Activated CD8-positive, alpha-beta memory T cell treated with anti-CD3 and anti-CD28 coated beads for 24 hours (primary cell): Measurements from ENCODE around the gene RAPGEF1.

Experiments used
- DNase-seq: peaks from one replicate; pipeline ENCODE4 v3.0.0-alpha.2; 2020

The RAPGEF1 gene

DNA sequence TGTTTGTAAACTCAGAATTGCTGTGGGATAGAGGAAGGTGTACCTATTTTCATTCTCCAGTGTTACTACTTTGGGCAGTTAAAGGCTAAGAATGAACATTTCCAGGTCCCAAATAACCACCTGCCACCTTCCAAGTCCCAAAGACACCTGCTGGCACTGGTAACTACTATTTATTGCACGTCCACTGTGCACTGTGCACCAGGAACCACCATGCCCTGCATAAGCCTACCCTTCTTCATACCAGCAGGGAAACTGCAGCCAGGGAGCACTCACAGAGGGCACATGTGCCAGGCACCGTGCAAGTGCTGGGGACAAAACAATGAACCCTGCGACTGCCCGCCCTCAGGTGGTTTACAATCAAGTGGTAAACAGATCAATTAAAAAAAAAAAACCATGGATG is 34.9 kb downstream of the RAPGEF1 start:
- DNase-seq = no peak

DNA sequence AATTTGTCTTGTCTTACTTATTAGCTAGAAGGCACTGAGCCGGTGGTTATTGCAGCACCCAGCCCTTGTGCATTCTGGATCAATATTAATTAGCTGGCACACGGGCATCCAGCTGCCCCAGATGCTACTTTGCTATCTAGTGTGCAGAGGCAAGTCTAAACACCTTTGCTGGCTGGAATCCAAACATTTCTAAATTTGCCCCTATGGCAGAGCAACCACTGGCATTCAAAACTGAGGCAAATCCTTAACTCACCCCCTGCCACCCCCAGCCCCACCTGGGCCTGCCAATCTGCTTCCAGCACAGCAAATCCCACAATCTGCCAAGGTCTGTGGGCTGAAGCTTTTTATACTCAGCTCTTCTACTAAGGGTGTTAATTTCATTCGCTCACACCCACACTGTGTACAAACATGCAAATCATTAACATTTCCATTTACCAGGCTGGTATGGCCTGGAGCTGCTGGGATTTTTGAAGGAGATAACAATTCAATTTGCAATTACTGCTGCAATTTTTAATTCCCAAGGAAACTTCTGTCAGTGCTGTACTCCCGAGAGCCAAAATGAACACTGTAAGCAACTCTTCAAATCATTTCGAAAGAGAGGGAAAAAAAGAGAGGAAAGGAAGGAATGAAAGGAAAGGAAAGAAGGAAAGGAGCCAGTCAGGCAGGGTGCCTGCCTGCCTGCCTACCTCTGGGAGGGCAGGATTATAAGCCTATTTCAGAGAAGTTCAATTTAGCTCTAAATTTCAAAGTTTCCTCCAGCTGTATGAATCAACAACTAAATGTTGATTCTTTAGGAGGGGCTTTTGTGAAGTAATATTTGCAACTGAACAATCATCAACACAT is 35.5 kb downstream of the RAPGEF1 start:
- no peak for DNase-seq

DNA sequence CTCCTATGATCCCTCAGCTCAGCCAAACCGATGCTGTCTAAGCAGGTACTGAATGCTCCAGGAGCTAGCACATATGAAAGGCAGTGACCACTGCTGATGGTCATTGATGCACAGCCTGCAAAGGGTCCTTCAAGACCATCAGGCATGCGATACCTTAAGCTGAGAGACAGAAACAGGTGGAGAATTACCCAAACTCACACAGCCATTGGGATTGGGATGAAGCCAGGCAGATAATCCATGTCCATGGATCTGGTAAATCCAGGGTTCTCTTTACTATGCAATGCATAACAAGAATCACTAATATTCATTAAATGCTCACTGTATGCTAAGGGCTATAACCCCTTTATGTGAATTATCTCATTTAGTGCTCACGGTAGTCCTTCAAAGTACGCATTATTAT is 36.2 kb downstream of the RAPGEF1 start:
- no peak for DNase-seq

DNA sequence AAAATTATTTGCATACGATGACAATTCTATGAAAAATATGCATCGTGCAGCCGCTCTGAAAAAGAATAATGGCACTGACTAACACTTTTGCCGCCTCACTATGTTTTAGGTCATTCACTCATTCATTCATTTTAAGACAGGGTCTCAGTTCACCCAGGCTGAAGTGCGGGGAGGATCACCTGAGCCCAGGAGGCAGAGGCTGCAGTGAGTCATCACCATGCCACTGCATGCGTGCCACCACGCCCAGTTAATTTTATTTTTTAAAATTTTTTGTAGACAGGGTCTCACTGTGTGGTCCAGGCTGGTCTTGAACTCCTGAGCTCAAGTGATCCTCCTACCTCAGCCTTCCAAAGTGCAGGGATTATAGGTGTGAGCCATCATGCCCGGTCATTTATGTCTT is 37.0 kb downstream of the RAPGEF1 start:
- DNase-seq = no peak

DNA sequence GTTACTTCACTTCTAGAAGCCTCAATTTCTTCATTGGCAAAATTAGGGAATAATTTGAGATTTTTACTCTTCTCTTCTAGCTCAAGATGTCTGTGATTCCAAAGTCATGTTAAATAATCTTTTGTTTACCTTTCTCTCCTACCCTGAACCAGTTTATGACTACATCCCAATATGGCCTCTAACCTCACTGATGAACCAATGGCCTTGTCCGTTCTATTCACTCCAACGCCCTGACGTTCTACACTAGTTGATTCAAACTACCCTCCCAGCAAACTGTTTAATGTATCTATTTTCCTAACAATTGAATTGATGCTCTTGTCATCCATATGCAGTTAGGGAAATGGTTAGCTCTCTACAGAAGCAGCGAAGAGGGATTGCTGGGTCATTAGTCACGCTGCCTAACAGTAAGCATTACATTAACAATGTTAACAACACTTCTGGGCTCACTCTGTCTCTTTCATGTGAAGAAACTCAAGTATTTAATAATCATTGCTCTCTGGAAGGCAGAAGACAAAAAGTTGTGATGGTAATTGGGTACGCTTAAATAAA is 38.0 kb downstream of the RAPGEF1 start:
- DNase-seq = no peak

DNA sequence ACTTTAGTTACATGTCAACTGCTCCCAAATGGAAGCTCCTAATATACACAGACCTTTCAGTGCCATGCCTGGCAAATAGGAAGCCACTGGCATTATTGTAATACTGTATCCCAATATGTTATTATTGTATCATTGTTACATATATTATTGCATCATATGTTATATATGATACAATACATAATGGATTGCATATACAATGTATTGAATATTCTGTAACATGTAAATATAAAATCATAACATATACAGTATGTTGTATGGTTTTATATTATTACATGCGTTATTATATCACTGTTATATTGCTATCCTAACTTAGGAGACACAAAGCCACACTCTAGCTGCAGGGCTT is 38.5 kb downstream of the RAPGEF1 start:
- no peak for DNase-seq

DNA sequence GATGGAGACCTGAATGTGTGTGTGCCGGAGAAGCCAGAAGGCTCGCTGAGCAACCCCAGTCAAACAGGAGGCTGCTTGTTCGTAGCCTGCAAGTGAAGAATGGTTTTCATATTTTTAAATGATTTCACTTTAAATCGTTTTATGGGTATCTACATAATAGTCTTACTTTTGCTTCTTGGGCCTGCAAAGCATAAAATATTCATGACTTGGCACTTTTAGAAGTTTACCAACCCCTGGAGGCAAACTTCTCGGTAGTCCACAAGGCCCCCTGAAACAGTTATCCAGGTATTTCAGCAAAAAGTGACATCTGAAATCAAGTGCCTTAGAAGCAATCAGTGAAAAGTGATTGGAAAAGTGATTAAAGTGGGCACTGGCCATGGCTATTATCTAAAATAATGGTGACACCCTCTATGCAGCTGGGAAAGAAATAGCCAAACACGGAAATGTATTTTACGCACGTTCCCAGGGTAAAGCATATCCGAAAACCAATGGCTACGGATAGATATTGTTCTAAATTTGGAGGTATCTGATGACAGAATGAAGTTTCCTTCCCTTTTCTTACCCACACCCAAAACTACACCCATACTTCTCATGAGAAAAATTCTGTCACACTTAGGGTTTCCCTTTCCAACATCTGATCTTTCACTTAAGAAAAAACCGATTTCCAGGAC is 39.0 kb downstream of the RAPGEF1 start:
- no peak for DNase-seq

DNA sequence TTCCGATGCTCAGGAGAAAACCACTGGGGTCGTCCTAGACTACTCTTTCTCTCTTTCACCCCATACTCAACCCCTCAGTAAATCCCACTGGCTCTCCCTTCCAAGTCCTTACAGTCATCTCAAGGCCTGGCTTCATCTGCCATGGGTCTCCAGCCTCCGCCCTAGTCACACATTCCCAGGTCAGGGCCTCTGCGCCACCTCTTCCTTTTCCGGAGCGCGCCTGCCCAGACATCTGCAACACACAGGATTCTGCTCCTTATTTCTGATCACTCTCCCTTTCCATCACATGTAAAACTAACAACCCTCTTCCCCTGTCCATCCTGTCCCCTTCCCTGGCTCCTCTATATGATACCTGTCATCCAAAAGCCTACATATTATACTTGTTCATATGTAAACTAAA is 39.8 kb downstream of the RAPGEF1 start:
- DNase-seq = no peak

DNA sequence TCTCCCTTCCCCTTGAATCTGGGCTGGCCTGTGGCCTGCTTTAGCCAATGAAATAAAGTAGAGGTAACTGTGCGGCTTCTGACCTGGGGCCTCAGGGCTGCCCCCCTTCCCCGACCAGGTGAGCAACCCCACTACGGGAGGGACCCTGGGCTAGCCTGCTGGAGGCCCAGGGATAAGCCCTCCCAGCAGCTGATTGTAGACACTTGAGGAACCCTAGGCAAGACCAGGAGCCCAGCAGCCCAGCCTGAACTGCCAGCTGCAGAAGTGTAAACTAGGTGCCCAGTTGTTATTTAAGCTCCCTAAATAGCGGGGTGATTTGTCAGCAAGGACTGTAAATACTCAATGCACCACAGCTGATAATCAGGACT is 41.3 kb downstream of the RAPGEF1 start:
- no peak for DNase-seq

DNA sequence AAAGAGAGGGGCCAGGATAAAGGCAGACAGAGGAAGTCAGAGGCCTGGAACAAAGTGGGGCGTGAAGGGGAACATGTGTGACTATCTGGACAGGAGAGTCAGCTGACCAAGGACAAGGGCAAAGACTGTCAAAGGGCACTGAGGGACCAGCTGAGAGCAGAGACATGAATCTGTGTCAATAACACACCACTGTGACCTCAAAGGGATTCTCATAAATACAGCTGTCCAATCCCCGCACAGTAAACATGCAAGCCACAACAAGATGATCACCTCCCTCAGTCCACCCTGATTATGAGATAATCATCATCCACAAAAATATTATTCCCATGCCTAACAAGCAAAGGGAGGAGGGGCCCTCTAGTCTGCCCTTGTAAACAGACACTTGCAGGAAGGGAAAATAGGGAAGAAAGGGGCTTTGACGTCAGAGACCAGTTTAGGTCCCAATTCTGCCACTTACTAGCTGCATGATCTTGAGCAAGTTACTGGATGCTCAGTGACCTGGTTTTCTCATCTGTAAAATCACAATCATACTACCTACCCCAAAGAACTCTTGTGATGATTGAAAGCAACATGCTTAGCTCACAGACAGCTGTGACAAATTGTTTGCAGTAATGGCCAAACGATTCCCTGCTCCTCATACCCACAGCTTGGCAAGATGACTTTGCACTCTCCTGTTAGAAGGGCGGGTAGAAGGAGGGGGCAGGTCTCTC is 41.8 kb downstream of the RAPGEF1 start:
- DNase-seq = no peak

DNA sequence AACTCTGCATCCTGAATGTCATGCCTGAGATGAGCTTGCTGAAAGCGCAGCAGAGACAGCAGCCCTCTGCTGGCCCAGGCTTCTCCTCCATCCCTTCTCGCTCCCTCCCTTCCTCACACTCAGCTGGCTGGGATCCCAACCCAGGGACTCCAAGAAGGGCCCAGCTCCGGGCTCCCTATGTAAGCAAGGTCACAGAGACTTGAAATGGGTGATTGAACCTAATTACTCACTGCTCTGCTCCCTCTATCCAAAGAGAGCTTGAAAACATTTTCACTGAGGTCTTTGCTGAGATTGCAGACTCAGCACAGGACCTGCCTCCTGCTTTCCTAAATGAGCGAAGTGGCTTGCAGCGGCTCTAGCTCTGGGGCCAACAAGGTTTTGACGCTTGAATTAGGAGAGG is 42.8 kb downstream of the RAPGEF1 start:
- DNase-seq = no peak

DNA sequence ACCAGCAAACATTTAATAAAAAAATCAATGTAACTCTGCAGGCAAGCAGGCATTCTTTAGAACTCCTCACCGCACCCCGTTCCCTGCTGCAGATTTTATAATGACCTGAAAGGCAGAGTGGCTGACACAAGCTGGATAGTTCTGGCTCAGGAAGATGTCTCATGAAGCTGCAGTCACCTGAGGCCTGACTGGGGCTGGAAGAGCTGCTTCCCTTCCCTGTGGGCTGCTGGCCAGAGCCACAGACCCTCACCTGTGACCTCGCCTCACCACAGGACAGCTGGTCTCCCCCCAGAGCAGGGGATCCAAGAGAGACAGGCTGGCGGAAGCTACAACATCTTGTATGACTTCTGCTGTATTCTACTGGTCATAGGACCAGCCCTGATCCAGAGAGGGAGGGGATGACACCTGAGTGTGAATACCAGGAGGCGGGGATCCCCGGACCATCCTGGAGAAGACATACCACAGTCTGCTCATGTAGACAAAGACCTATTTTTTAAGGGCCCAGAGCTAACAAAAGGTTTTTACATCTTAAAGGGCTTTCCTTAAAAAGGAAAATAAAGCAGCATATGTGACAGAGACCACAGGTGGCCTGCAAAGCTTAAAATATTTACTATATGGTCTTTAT is 43.9 kb downstream of the RAPGEF1 start:
- no peak for DNase-seq

DNA sequence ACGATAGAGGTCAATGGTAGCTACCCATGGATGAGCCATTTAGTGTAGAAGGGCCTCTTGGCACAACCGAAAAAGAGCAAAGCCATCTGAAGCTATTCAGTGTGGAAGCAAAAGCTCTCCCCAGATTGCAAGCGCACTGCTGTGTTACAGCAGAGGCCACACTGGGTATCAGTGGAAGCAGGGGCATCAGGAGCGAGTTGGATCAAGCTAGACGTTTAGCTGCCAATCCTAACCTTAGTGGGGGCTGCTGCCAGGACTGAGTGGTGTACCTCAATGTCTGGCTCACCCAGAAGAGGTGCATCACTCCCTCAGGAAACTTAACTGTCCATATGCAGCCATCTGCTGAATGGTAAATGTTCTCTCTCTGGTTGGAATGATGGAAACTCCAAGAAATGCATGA is 44.5 kb downstream of the RAPGEF1 start:
- no peak for DNase-seq

DNA sequence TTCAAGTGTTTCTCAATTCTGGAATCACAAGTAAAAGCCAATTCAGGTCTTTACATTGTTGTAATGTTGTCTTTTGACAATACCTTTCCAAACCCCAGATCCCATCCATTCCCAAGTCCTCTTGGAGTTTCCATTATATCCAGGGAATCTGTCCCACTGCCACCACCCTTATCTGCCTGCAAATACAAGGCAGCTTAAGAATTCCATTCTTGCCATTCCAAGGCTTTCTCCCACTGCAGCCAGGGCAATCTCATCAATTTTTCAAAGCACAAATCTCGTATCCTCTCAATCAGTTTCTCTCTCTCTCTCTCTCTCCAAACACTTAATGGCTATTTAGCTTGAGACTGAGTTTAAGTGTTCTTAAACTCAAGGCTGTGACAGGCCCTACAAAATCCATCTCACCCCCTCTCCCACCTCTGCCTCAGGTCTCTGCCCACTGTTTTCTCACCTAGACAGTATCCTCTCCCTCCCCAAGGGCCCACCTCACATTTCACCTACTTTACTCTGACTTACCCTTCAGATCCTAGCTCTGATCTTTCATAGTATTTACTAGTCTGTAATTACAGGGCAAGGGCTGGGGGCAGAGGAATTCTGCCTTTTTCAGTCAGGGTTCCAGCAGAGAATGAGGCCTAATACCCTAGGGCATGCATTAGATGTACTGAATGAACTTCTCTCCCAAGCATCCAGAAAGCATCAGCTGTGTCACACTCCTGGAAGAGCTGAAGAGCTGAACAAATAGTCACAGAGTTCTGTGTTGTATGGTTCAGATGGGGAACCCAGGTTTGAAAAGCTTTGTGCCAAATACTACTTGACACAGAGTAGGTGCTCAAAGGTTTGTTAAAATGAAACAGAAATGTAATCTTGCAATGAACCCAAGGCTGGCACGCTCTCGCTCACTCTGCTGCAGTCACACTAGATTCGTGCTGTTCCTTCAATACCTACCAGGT is 46.0 kb downstream of the RAPGEF1 start:
- DNase-seq = no peak

DNA sequence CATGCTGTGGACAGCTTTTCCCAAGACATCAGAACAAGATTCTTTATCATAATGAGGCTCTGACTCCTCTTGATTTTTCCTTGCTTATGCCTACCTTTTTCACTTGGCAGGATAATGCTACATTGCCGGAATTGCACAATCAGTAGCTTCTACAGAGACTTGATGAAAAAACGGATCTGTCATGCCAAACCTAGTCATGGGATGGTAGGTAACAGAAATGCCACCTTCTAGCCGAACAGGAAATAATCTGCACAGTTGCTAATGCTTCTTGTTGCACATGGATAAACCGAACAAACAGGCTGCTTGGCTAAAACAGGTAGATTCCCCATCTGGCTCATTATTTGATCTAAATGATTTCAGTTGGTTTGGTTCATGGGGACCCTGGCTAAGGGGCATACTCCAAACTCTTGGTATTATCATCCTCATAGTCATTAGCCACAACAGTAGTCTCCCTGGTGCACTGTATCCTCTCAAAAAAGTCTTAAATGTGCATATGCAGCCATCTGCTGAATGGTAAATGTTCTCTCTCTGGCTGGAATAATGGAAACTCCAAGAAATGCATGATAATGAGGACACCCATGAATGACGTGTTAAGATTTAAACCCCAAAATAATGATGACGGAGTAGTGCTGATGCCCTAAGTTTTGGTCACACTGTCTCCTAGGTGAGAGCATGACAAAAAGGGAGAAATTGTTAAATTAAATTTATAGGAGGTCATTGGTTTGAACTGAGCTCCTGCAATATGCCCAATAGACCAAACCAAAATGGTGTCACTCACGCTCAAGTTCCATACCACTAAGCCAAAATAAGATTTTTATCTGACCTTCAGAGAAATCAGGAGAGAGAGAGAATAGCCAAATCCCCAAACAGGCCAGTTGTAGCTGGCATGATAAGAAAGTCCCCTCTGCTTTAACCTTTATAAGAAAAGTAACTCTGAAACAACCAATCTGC is 47.0 kb downstream of the RAPGEF1 start:
- no peak for DNase-seq

DNA sequence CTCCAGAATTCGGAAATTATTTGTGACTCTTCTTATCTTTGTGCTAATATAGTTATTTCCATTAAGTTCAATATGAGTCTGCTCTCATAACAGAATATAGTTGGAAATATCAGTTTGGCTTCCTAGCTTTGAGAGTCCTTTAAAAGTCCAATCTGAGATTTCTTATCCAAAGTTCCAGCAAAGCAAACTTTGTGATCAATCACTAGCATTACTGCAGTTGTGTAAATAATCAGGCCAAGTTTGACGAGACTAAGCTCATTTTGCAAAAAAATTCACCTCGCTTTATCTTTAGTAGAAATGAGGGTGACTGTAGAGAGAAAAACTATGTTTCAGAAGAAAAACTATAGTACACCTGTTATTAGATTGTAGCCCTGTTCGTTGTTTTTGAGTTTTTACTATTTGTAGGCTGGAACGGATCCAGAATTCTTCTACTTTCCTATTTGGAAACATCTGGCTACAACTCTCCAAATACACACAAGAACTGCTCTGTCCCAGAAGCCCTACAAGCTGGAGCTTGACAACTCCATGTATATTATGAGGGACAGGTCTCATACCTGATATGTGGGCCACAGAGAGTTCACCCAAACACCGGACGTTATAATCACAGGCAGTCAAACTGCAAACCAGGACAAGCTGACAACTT is 47.8 kb downstream of the RAPGEF1 start:
- DNase-seq = no peak

DNA sequence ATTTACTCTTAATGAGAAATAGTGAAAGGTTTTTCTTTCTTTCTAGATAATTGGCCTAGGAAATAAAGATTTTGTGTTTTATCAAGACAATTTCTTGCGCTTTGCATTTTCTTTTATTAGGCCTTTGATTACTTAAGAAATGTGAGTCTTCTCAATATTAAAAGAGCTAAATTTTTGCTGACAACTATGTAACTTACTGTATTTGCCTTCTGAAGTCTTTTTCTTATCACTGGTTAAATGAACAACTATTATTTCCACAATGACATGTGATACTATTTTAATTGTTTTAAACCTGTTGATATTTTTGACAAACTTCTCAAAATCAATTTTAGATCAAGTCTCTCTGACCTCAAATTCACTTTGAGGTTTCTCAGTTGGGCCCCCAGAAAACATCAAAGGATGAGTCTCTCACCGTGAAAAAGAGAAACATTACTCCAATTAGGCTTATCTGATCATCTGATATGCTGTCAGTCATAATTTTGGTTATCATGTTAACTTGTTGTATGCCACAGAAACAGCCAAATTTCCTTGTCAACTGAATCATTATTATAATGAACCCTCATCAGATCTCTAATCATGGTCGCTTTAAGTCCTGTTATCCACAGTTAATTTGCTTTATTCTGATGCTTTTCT is 48.8 kb downstream of the RAPGEF1 start:
- DNase-seq = no peak

DNA sequence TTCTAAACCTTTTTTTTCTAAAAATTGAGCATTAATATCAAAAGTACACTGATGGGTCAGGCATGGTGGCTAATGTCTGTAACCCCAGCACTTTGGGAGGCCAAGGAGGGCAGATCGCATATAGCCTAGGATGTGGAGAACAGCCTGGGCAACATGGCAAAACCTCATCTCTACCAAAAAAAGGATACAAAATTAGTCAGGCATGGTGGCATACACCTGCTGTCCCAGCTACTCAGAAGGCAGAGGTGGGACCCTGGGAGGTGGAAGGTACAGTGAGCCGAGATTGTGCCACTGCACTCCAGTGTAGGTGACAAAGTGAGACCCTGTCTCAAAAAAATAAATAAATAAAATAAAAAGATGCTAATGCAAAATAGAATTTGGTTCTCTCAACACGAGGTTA is 49.4 kb downstream of the RAPGEF1 start:
- DNase-seq = no peak

DNA sequence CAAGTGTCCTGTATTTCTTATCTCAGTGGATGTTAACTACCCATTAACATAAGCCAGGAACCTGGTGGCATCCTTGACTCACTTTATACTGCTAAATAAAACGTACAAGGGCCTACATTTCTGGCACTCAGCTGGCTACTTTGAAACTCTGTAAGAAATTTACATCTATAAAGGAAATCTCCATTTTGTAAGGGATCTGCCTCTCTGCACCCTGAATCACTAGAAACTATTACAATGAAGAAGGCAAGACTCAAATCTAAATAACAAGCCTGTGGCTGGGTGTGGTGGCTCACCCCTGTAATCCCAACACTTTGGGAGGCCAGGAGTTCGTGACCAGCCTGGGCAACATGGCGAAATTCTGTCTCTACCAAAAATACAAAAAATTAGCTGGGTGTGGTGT is 51.5 kb downstream of the RAPGEF1 start:
- DNase-seq = no peak
